ENCODE data around the gene BANP. TPM values are rescaled to one million over a fixed set of nuclear protein-coding genes. Genes with fewer than 3 reads are reported as not detected.

BANP gene
- total and polyA plus RNA-seq, 11 donors, result 7.2 to 20.7 (median 13.3) TPM

DNA sequence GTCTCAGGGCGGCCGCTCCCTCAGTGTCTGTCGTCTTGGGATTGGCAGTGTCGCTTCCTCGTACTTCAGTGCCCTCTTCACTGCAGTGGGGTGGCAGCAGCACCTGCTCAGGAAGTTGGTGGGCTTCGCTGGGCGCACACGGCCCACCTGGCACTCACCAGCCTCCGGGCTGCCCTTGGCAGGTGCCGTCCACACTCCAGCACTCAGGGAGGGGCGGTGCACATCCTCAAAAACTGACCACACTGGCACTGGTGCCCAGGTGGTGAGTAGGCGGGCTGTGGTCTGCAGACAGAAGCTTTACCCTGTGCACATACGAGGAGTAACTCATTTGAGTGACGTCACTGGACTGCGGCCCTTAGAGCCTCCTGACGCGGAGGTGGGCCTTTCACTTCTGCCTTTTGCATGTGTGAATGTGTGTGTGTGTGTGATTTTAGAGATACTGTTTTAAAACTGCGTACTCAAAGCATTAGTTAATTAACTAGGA lies 94.6 kb downstream of the BANP start:
- Histone ChIP-seq H3K36me3 (peaks cover 0 to 33% (median 17%) of the 10 kb centered on the region in 9 donors), H3K27me3 (no peaks in the 10 kb centered on the region), H3K4me3 (no peak overlapping the region), H3K27ac (no peak overlapping the region), H3K4me1 (no peaks in the 10 kb centered on the region), H3K9me3 (no peaks in the 10 kb centered on the region)
- TF ChIP-seq POLR2A (IDR thresholded peaks at IDR 0.05), result no peak
- intact Hi-C loops (cut with DNase I), result no loop called here
- peak in 1 of 5 donors; percentile 31 for DNase-seq
- peak in 1 of 4 donors; percentile 30 for ATAC-seq
- 90 to 97% (median 95%) methylated on average over 17 to 18 of the region's 18 CpGs for WGBS, 4 donors

DNA sequence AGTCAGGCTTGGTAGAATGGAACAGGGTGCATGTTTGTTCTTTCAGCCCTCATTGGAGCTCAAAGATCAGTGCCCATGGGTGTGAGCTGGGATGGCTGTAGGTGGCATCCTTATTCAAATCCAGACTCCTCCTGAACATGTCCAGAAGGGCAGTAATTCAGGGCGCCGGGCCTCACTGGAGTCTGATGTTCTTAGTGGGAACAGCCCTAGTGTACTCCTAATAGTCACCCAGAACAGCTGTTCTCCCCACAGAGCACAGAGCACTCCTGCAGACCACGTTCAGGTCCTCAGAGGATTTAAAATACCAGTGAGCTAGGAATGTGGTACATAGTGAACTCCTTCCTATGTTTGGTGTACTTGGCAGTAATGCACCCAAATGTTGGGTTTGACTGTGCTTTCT lies 96.2 kb downstream of the BANP start:
- Histone ChIP-seq H3K36me3 (peaks cover 0 to 42% (median 30%) of the 10 kb centered on the region in 9 donors), H3K4me3 (no peak overlapping the region), H3K9me3 (no peaks in the 10 kb centered on the region), H3K27me3 (no peaks in the 10 kb centered on the region), H3K4me1 (no peaks in the 10 kb centered on the region), H3K27ac (no peak overlapping the region)
- 87 to 96% (median 92%) methylated on average over 3 of the region's 3 CpGs for WGBS, 4 donors
- TF ChIP-seq, protein P1, sequence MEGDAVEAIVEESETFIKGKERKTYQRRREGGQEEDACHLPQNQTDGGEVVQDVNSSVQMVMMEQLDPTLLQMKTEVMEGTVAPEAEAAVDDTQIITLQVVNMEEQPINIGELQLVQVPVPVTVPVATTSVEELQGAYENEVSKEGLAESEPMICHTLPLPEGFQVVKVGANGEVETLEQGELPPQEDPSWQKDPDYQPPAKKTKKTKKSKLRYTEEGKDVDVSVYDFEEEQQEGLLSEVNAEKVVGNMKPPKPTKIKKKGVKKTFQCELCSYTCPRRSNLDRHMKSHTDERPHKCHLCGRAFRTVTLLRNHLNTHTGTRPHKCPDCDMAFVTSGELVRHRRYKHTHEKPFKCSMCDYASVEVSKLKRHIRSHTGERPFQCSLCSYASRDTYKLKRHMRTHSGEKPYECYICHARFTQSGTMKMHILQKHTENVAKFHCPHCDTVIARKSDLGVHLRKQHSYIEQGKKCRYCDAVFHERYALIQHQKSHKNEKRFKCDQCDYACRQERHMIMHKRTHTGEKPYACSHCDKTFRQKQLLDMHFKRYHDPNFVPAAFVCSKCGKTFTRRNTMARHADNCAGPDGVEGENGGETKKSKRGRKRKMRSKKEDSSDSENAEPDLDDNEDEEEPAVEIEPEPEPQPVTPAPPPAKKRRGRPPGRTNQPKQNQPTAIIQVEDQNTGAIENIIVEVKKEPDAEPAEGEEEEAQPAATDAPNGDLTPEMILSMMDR (IDR thresholded peaks at IDR 0.05), result no peak
- no peak for TF ChIP-seq POLR2A (IDR thresholded peaks at IDR 0.05)
- ATAC-seq (no peak), DNase-seq (peak in 2 of 5 donors; percentile 18 to 39)
- intact Hi-C loops (cut with DNase I), result no loop called here

DNA sequence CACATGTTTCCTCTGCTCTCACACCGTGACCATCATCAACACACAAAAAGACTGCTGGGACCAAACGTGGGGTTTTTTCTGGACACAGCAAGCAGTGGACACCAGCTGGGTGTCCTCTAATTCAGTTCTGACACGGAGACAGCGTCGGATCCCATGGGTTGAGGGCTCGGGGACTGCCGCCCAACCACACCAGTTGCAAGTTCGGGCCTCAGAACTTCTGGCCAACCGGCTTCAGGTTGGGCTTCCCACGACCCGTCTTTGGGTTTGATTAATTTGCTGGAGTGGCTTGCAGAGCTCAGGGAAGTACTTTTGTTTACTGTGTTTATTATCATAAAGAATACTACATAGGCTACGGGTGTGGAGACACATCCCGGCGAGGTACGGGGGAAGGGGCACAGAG lies 97.8 kb downstream of the BANP start:
- Histone ChIP-seq H3K9me3 (no peaks in the 10 kb centered on the region), H3K4me3 (no peak overlapping the region), H3K27ac (no peak overlapping the region), H3K4me1 (no peaks in the 10 kb centered on the region), H3K27me3 (no peaks in the 10 kb centered on the region), H3K36me3 (peaks cover 0 to 46% (median 35%) of the 10 kb centered on the region in 9 donors)
- ATAC-seq, result no peak
- intact Hi-C loops (cut with DNase I), result no loop called here
- DNase-seq, result peak in 2 of 5 donors; percentile 13 to 36
- WGBS, 4 donors, result 70 to 90% (median 78%) methylated on average over 15 of the region's 15 CpGs
- no peak for TF ChIP-seq POLR2A (IDR thresholded peaks at IDR 0.05)
- TF ChIP-seq, protein P1 (IDR thresholded peaks at IDR 0.05), result no peak

DNA sequence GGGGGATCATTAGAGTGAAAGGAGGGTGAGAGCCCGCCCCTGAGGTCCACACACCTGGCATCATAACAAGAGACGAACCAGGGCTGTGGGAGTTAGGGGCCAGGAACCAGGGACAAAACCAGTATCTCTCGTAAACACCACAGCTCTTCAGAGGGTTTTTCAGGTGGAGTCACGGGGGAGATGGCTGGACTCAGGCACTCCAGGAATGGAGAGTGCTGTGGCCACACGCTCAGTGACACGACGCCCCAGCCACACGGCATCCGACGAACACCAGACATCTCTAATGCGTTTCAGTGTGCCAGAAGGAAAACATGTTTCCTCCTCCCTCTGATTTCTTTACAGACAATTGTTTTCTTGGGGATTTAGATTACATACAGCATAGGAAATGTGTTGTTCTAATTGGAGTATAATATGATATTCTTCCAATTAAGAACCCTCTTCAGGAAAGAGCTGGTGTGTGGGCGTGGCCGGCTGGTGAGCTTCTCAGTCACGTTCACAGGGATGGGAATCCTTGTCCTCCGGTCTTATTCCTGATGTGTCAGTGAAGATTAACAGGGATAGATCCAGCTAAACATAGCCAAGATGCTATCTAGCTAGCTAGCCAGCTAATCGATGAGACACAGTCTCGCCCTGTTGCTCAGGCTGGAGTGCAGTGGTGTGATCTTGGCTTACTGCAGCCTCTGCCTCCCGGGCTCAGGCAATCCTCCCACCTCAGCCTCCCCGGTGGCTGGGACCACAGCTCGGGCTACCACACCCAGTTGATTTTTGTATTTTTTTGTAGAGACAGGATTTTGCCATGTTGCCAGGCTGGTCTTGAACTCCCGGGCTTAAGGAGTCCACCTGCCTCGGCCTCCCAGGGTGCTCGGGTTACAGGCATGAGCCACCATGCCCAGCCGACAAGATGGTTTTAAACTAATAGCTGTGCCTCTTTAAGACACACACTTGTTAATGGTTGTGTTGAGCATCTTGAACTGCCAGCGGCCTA lies 98.6 kb downstream of the BANP start:
- DNase-seq (peak in 2 of 5 donors; percentile 6 to 18), ATAC-seq (no peak)
- TF ChIP-seq, protein P1 (IDR thresholded peaks at IDR 0.05), result no peak
- TF ChIP-seq POLR2A (IDR thresholded peaks at IDR 0.05), result no peak
- H3K4me3 ChIP-seq, result no peak overlapping the region
- peaks cover 0 to 46% (median 32%) of the 10 kb centered on the region in 9 donors for H3K36me3 ChIP-seq
- H3K4me1 ChIP-seq, result no peaks in the 10 kb centered on the region
- no peaks in the 10 kb centered on the region for H3K27me3 ChIP-seq
- no peaks in the 10 kb centered on the region for H3K9me3 ChIP-seq
- no peak overlapping the region for H3K27ac ChIP-seq
- intact Hi-C loops (cut with DNase I), result no loop called here
- 83 to 90% (median 86%) methylated on average over 23 to 25 of the region's 25 CpGs for WGBS, 4 donors

Measured in heart left ventricle (tissue), 16 donors.